A673 (cell line): ENCODE data around the gene WDR36. TPM values are rescaled to one million over a fixed set of nuclear protein-coding genes. Genes with fewer than 3 reads are reported as not detected.

Experiments
- BruUV-seq: library from RNA; stranded (reverse); fragments of 400-500 nt; replicated peaks from 2 replicates; lab custom pipeline; 2021; lab: Mats Ljungman, UMichigan
- CTCF ChIA-PET: fragments of 300-600 bp; sonication (Branson Sonifier 250); formaldehyde crosslinking; loops from one replicate; lab custom pipeline; 2022; ENCODE audit warnings: antibody characterized with exemption; lab: Charles Lee
- POLR2A ChIA-PET: fragments of 300-600 bp; sonication (Branson Sonifier 250); formaldehyde crosslinking; loops from one replicate; lab custom pipeline; 2022; ENCODE audit warnings: antibody characterized with exemption; ENCODE audit not compliant: low non-redundant PET; lab: Charles Lee
- DNase-seq: peaks from one replicate; pipeline ENCODE4 v3.0.0-alpha.2; 2015; ENCODE audit warnings: low spot score
- H3K27ac ChIP-seq: fragments of 200-600 bp; sonication (generic); 2 replicates; pipeline ENCODE4 v1.5.1; 2016; ENCODE audit warnings: mixed run types, low read depth, mild to moderate bottlenecking, mixed read lengths, antibody characterized with exemption, low read length; ENCODE audit not compliant: poor library complexity, severe bottlenecking
- H3K27me3 ChIP-seq: fragments of 200-600 bp; sonication (generic); replicated peaks from 2 replicates; pipeline ENCODE4 v1.6.1; 2017; ENCODE audit warnings: mixed run types, low read depth, mild to moderate bottlenecking, mixed read lengths, antibody characterized with exemption, low read length; ENCODE audit not compliant: insufficient read depth, poor library complexity
- H3K36me3 ChIP-seq: fragments of 200-600 bp; sonication (generic); 2 replicates; pipeline ENCODE4 v1.6.1; 2016; ENCODE audit warnings: mixed run types, mild to moderate bottlenecking, mixed read lengths, antibody characterized with exemption, low read length; ENCODE audit not compliant: insufficient read depth, poor library complexity, severe bottlenecking
- H3K4me1 ChIP-seq: fragments of 200-600 bp; sonication (generic); 2 replicates; pipeline ENCODE4 v1.6.1; 2017; ENCODE audit warnings: mixed run types, mild to moderate bottlenecking, mixed read lengths, antibody characterized with exemption, low read length; ENCODE audit not compliant: insufficient read depth, poor library complexity, severe bottlenecking
- H3K4me3 ChIP-seq: fragments of 200-600 bp; sonication (generic); 2 replicates; pipeline ENCODE4 v1.5.1; 2016; ENCODE audit warnings: low read depth, mixed run types, mild to moderate bottlenecking, mixed read lengths, low read length; ENCODE audit not compliant: poor library complexity, severe bottlenecking
- H3K9me3 ChIP-seq: fragments of 200-600 bp; sonication (generic); 2 replicates; pipeline ENCODE4 v1.6.1; 2016; ENCODE audit warnings: mixed run types, low read depth, mild to moderate bottlenecking, mixed read lengths, antibody characterized with exemption, low read length; ENCODE audit not compliant: poor library complexity, severe bottlenecking
- CTCF ChIP-seq: fragments of 300-800, 200-600 bp; sonication (generic); conservative IDR thresholded peaks from 2 replicates; pipeline ENCODE4 v1.5.1; 2017; ENCODE audit warnings: low read depth, mild to moderate bottlenecking, antibody characterized with exemption, low read length, moderate library complexity, mixed read lengths
- EZH2 ChIP-seq: fragments of 200-600 bp; sonication (generic); IDR thresholded peaks from 2 replicates; pipeline ENCODE4 v1.6.1; 2017; ENCODE audit warnings: borderline replicate concordance, low read depth, mild to moderate bottlenecking, mixed read lengths, antibody characterized with exemption, low read length; ENCODE audit not compliant: poor library complexity, severe bottlenecking
- intact Hi-C: fragments of 100-400 bp; cut with micrococcal nuclease; formaldehyde crosslinking; loops from one replicate; pipeline ENCODE4 v1.10.0; 2022; ENCODE audit not compliant: unreplicated experiment
- total RNA-seq: library from RNA; stranded (reverse); gene quantifications from 2 replicates; pipeline ENCODE4 v1.2.3, GENCODE V29; 2021

Gene WDR36
- total RNA-seq, 1 experiment from 2014 or later = 33.0 TPM

GRCh38 chr5:111170279-111170678, 78.1 kb downstream of the WDR36 start:
- Histone ChIP-seq H3K4me1 (no peaks in the 10 kb centered on the region), H3K27me3 (peaks cover 26% of the 10 kb centered on the region), H3K27ac (no peak overlapping the region), H3K4me3 (no peak overlapping the region), H3K36me3 (no peaks in the 10 kb centered on the region), H3K9me3 (no peaks in the 10 kb centered on the region)
- BruUV-seq = no TSS peak
- ChIA-PET CTCF (no interaction called here), POLR2A (no interaction called here)
- intact Hi-C loops = no loop called here
- DNase-seq = no peak
- TF ChIP-seq CTCF = no peak
- no peak for TF ChIP-seq EZH2

- Histone ChIP-seq H3K4me1 (no peaks in the 10 kb centered on the region), H3K36me3 (no peaks in the 10 kb centered on the region), H3K9me3 (no peaks in the 10 kb centered on the region), H3K27ac (no peak overlapping the region), H3K27me3 (peaks cover 31% of the 10 kb centered on the region), H3K4me3 (no peak overlapping the region)
- no TSS peak for BruUV-seq
- ChIA-PET CTCF (no interaction called here), POLR2A (interaction anchor here (0.7 kb wide), 1 partner anchor 1160 kb away, joined by 5 read pairs; no protein-coding TSS in a partner anchor)
- DNase-seq = no peak
- TF ChIP-seq EZH2 (no peak), CTCF (no peak)
- intact Hi-C loops = no loop called here
Observed at GRCh38 chr5:111172504-111172903, 80.4 kb downstream of the WDR36 start.

DNA sequence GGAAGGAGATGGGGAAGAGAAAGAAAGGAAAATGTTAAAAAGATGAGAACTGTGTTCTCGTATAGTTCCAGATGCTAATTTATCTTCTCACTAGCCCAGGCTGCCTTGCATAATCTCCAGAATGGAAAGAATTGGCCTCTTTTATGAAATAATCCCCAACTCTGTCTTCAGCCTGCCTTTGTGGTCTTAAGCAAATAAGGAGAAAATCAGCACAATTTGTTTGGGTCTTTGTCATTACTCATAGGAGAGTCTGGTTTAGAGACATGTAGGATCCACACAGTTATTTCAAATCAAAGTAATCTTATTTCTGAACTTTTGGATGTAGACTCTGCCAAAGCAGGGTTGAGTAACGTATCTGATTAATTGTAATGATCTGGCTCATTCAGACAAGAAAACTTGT, 81.3 kb downstream of the WDR36 start:
- Histone ChIP-seq H3K27ac (no peak overlapping the region), H3K4me3 (no peak overlapping the region), H3K36me3 (no peaks in the 10 kb centered on the region), H3K27me3 (peaks cover 31% of the 10 kb centered on the region), H3K9me3 (no peaks in the 10 kb centered on the region), H3K4me1 (no peaks in the 10 kb centered on the region)
- no peak for TF ChIP-seq CTCF
- no peak for TF ChIP-seq EZH2
- ChIA-PET POLR2A (no interaction called here), CTCF (no interaction called here)
- DNase-seq = no peak
- no TSS peak for BruUV-seq
- intact Hi-C loops = no loop called here

Other genes with a start within 250 kb of the WDR36 start
- gene TSLP, start 20.6 kb upstream of the WDR36 start, total RNA-seq = 0.61 and 1.3 TPM in 2 replicates
- gene CAMK4, start 132.0 kb downstream of the WDR36 start, total RNA-seq = 0.42 and 0.88 TPM in 2 replicates